Measurements from ENCODE around the gene BCL11B.

- TF ChIP-seq, protein P1, sequence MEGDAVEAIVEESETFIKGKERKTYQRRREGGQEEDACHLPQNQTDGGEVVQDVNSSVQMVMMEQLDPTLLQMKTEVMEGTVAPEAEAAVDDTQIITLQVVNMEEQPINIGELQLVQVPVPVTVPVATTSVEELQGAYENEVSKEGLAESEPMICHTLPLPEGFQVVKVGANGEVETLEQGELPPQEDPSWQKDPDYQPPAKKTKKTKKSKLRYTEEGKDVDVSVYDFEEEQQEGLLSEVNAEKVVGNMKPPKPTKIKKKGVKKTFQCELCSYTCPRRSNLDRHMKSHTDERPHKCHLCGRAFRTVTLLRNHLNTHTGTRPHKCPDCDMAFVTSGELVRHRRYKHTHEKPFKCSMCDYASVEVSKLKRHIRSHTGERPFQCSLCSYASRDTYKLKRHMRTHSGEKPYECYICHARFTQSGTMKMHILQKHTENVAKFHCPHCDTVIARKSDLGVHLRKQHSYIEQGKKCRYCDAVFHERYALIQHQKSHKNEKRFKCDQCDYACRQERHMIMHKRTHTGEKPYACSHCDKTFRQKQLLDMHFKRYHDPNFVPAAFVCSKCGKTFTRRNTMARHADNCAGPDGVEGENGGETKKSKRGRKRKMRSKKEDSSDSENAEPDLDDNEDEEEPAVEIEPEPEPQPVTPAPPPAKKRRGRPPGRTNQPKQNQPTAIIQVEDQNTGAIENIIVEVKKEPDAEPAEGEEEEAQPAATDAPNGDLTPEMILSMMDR (IDR thresholded peaks at IDR 0.05; ENCODE audit: poor library complexity): no peak
- TF ChIP-seq EZH2phosphoT487 (IDR thresholded peaks at IDR 0.05; ENCODE audit: low read depth, severe bottlenecking, unreplicated experiment) (no peak), EZH2 (IDR thresholded peaks at IDR 0.05; ENCODE audit: borderline replicate concordance) (no peak)
These were observed 34.7 kb downstream of the BCL11B start for GRCh38 chr14:99237288-99237687.
